ENCODE data around the gene MEOX2. TPM values are rescaled to one million over a fixed set of nuclear protein-coding genes. Genes with fewer than 3 reads are reported as not detected.

MEOX2 gene
- total RNA-seq, 6 donors from 2014 or later, result 2.9 to 17.2 (median 8.6) TPM

GRCh38 chr7:15679306-15679705, 7.2 kb downstream of the MEOX2 start:
- TF ChIP-seq, protein P1, sequence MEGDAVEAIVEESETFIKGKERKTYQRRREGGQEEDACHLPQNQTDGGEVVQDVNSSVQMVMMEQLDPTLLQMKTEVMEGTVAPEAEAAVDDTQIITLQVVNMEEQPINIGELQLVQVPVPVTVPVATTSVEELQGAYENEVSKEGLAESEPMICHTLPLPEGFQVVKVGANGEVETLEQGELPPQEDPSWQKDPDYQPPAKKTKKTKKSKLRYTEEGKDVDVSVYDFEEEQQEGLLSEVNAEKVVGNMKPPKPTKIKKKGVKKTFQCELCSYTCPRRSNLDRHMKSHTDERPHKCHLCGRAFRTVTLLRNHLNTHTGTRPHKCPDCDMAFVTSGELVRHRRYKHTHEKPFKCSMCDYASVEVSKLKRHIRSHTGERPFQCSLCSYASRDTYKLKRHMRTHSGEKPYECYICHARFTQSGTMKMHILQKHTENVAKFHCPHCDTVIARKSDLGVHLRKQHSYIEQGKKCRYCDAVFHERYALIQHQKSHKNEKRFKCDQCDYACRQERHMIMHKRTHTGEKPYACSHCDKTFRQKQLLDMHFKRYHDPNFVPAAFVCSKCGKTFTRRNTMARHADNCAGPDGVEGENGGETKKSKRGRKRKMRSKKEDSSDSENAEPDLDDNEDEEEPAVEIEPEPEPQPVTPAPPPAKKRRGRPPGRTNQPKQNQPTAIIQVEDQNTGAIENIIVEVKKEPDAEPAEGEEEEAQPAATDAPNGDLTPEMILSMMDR (IDR thresholded peaks at IDR 0.05), result no peak
- no peak for TF ChIP-seq POLR2AphosphoS5 (IDR thresholded peaks at IDR 0.05)
- no peak for TF ChIP-seq EP300 (IDR thresholded peaks at IDR 0.05)
- no peak for TF ChIP-seq POLR2A (IDR thresholded peaks at IDR 0.05)
- ATAC-seq (ENCODE audit: low FRiP score in 2 of 2) (no peak), DNase-seq (no peak)
- H3K36me3 ChIP-seq, result no peaks in the 10 kb centered on the region
- no peak overlapping the region for H3K27ac ChIP-seq
- no peaks in the 10 kb centered on the region for H3K9me3 ChIP-seq
- 82 to 86% methylated on average over 1 of the region's 1 CpG for WGBS, 2 donors
- no peaks in the 10 kb centered on the region for H3K4me1 ChIP-seq
- H3K4me3 ChIP-seq, result no peak overlapping the region
- no peaks in the 10 kb centered on the region for H3K27me3 ChIP-seq

GRCh38 chr7:15678653-15679052, 7.8 kb downstream of the MEOX2 start:
- no peak overlapping the region for H3K4me3 ChIP-seq
- no peak overlapping the region for H3K27ac ChIP-seq
- no peaks in the 10 kb centered on the region for H3K4me1 ChIP-seq
- ATAC-seq (ENCODE audit: low FRiP score in 2 of 2) (no peak), DNase-seq (no peak)
- WGBS, 2 donors, result 86 to 94% methylated on average over 3 of the region's 3 CpGs
- H3K36me3 ChIP-seq, result no peaks in the 10 kb centered on the region
- no peak for TF ChIP-seq EP300 (IDR thresholded peaks at IDR 0.05)
- TF ChIP-seq POLR2A (IDR thresholded peaks at IDR 0.05), result no peak
- TF ChIP-seq POLR2AphosphoS5 (IDR thresholded peaks at IDR 0.05), result no peak
- TF ChIP-seq, protein P1 (IDR thresholded peaks at IDR 0.05), result no peak
- no peaks in the 10 kb centered on the region for H3K9me3 ChIP-seq
- no peaks in the 10 kb centered on the region for H3K27me3 ChIP-seq

- no peaks in the 10 kb centered on the region for H3K9me3 ChIP-seq
- TF ChIP-seq EP300 (IDR thresholded peaks at IDR 0.05), result no peak
- TF ChIP-seq POLR2A (IDR thresholded peaks at IDR 0.05), result no peak
- TF ChIP-seq, protein P1 (IDR thresholded peaks at IDR 0.05), result no peak
- no peak for TF ChIP-seq POLR2AphosphoS5 (IDR thresholded peaks at IDR 0.05)
- H3K27me3 ChIP-seq, result no peaks in the 10 kb centered on the region
- H3K4me3 ChIP-seq, result no peak overlapping the region
- H3K36me3 ChIP-seq, result no peaks in the 10 kb centered on the region
- no peaks in the 10 kb centered on the region for H3K4me1 ChIP-seq
- WGBS, 2 donors, result 80 to 92% methylated on average over 2 of the region's 2 CpGs
- H3K27ac ChIP-seq, result no peak overlapping the region
- DNase-seq (no peak), ATAC-seq (ENCODE audit: low FRiP score in 2 of 2) (peak in 1 of 2 donors; percentile 65)
These were observed 11.1 kb downstream of the MEOX2 start for GRCh38 chr7:15675379-15675778.

DNA sequence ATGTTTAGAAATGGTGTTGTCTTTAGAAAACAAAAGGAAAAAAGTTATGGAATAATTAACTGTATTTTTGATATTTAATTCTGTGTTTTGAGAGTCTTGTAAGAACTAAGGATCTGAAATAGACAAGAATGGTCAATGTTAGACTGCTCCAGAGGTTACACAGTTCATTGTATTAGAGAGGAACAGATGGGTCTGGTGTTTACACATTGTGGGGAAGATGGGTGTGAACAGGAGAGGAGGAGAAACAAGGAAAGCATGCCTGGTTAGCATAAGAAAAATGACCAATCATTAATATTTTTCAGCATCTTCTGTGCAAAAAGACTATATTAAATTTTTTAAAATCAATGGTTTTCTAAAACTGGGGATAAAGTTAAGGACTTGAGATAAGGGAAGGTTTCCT, 11.9 kb downstream of the MEOX2 start:
- Histone ChIP-seq H3K9me3 (no peaks in the 10 kb centered on the region), H3K36me3 (no peaks in the 10 kb centered on the region), H3K4me3 (no peak overlapping the region), H3K4me1 (no peaks in the 10 kb centered on the region), H3K27ac (no peak overlapping the region), H3K27me3 (no peaks in the 10 kb centered on the region)
- no peak for DNase-seq
- TF ChIP-seq POLR2AphosphoS5 (IDR thresholded peaks at IDR 0.05) (no peak), EP300 (IDR thresholded peaks at IDR 0.05) (no peak)
- TF ChIP-seq, protein P1 (IDR thresholded peaks at IDR 0.05), result no peak
- ATAC-seq (ENCODE audit: low FRiP score in 2 of 2), result no peak

GRCh38 chr7:15669443-15670090, 16.9 kb downstream of the MEOX2 start:
- H3K27ac ChIP-seq, result no peak overlapping the region
- ATAC-seq (ENCODE audit: low FRiP score in 2 of 2) (no peak), DNase-seq (no peak)
- TF ChIP-seq EP300 (IDR thresholded peaks at IDR 0.05), result no peak
- no peak for TF ChIP-seq POLR2A (IDR thresholded peaks at IDR 0.05)
- no peak for TF ChIP-seq POLR2AphosphoS5 (IDR thresholded peaks at IDR 0.05)
- TF ChIP-seq, protein P1 (IDR thresholded peaks at IDR 0.05), result no peak
- H3K27me3 ChIP-seq, result no peaks in the 10 kb centered on the region
- no peaks in the 10 kb centered on the region for H3K4me1 ChIP-seq
- no peaks in the 10 kb centered on the region for H3K36me3 ChIP-seq
- 86 to 88% methylated on average over 10 of the region's 10 CpGs for WGBS, 2 donors
- no peak overlapping the region for H3K4me3 ChIP-seq
- H3K9me3 ChIP-seq, result no peaks in the 10 kb centered on the region
